ENCODE data around the gene PICK1. TPM values are rescaled to one million over a fixed set of nuclear protein-coding genes. Genes with fewer than 3 reads are reported as not detected.

The PICK1 gene
- total RNA-seq, 2 donors from 2014 or later, result 15.7 to 17.5 TPM

- intact Hi-C loops (cut with DNase I), result no loop called here
- no peak for DNase-seq (ENCODE audit: low spot score)
Measured at GRCh38 chr22:38081941-38082828, 25.0 kb downstream of the PICK1 start.

GRCh38 chr22:38082986-38083710 lies 25.9 kb downstream of the PICK1 start:
- intact Hi-C loops (cut with DNase I), result no loop called here
- DNase-seq (ENCODE audit: low spot score), result no peak

GRCh38 chr22:38083931-38084631 lies 26.9 kb downstream of the PICK1 start, which contains the start of gene SLC16A8:
SLC16A8 (minus strand) TSS chr22:38084184; CDS start chr22:38082873, 1,311 bp downstream.
- intact Hi-C loops (cut with DNase I), result no loop called here
- no peak for DNase-seq (ENCODE audit: low spot score)

GRCh38 chr22:38085056-38085455 lies 27.9 kb downstream of the PICK1 start:
- intact Hi-C loops (cut with DNase I), result no loop called here
- no peak for DNase-seq (ENCODE audit: low spot score)

- no peak for DNase-seq (ENCODE audit: low spot score)
- intact Hi-C loops (cut with DNase I), result no loop called here
Measured at GRCh38 chr22:38085501-38085900, 28.3 kb downstream of the PICK1 start.

- no peak for DNase-seq (ENCODE audit: low spot score)
- intact Hi-C loops (cut with DNase I), result no loop called here
Measured at GRCh38 chr22:38086001-38086845, 29.0 kb downstream of the PICK1 start.

- DNase-seq (ENCODE audit: low spot score), result no peak
- intact Hi-C loops (cut with DNase I), result no loop called here
Measured at GRCh38 chr22:38086942-38087341, 29.7 kb downstream of the PICK1 start.

GRCh38 chr22:38087855-38088254 lies 30.7 kb downstream of the PICK1 start:
- intact Hi-C loops (cut with DNase I), result no loop called here
- no peak for DNase-seq (ENCODE audit: low spot score)

GRCh38 chr22:38088629-38089473 lies 31.6 kb downstream of the PICK1 start:
- DNase-seq (ENCODE audit: low spot score), result no peak

GRCh38 chr22:38089474-38089851 lies 32.3 kb downstream of the PICK1 start:
- intact Hi-C loops (cut with DNase I), result no loop called here
- DNase-seq (ENCODE audit: low spot score), result no peak

More at GRCh38 chr22:38088629-38089473, 31.6 kb downstream of the PICK1 start:
- intact Hi-C loops (cut with DNase I), result no loop called here

- intact Hi-C loops (cut with DNase I), result no loop called here
Measured at GRCh38 chr22:38097058-38097457, 39.9 kb downstream of the PICK1 start.

GRCh38 chr22:38097557-38098409 lies 40.6 kb downstream of the PICK1 start:
- intact Hi-C loops (cut with DNase I), result no loop called here
- DNase-seq (ENCODE audit: low spot score), result no peak

More at GRCh38 chr22:38097058-38097457, 39.9 kb downstream of the PICK1 start:
- DNase-seq (ENCODE audit: low spot score), result no peak

GRCh38 chr22:38098410-38099249 lies 41.4 kb downstream of the PICK1 start:
- intact Hi-C loops (cut with DNase I), result no loop called here

GRCh38 chr22:38103641-38104040 lies 46.4 kb downstream of the PICK1 start:
- no peak for DNase-seq (ENCODE audit: low spot score)
- intact Hi-C loops (cut with DNase I), result no loop called here

More at GRCh38 chr22:38098410-38099249, 41.4 kb downstream of the PICK1 start:
- DNase-seq (ENCODE audit: low spot score), result no peak

- intact Hi-C loops (cut with DNase I), result no loop called here
- DNase-seq (ENCODE audit: low spot score), result no peak
Measured at GRCh38 chr22:38104084-38104483, 46.9 kb downstream of the PICK1 start.
